Transverse colon (tissue), 4 donors: ENCODE results near the gene C5orf24.

Experiments
- EP300 ChIP-seq: sonication (generic); formaldehyde crosslinking; IDR thresholded peaks from one replicate; pipeline ENCODE4 v1.6.1; 2017; ENCODE audit warnings: antibody characterized with exemption, low read depth
- POLR2A ChIP-seq: fragments of 450-650 bp; IDR thresholded peaks from one replicate; pipeline ENCODE4 v1.6.1; 2016; ENCODE audit warnings: antibody characterized with exemption, mild to moderate bottlenecking, moderate library complexity
- POLR2AphosphoS5 ChIP-seq, 3 donors: sonication (generic); formaldehyde crosslinking; IDR thresholded peaks; one replicate each; pipeline ENCODE4 v1.6.1; 2016; ENCODE audit warnings: antibody characterized with exemption in 3 of 3
- TF ChIP-seq, protein P1 (sequence below), 5 experiments: fragments of 200-600 bp in 3 of 5; fragments of 450-650 bp in 2 of 5; sonication (generic) in 3 of 5; IDR thresholded peaks; 1 replicate in 2 of 5; 2 replicates in 3 of 5; pipeline ENCODE4 v1.5.1; 2016 to 2017; ENCODE audit warnings: antibody characterized with exemption in 5 of 5, inconsistent platforms in 3 of 5, mild to moderate bottlenecking in 2 of 5, moderate library complexity in 1 of 5

DNA sequence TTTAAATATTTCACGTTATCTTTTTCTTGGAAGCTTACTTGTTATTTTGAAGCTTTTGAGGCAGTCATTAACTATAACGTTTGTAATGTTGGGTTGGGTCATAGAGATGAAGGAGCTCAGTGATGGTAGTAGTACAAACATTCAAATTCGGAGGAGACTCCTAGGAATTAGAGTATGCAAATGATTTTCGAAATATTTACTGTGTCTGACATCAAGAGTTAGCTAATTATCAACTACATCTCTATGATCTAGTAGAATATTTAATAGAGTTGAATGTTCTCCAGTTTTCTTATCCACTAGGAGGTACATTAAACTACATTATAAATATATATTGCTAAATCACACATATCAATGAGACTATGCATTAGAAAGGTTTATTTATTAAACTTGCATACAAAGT lies 28.8 kb upstream of the C5orf24 start:
- TF ChIP-seq, protein P1, sequence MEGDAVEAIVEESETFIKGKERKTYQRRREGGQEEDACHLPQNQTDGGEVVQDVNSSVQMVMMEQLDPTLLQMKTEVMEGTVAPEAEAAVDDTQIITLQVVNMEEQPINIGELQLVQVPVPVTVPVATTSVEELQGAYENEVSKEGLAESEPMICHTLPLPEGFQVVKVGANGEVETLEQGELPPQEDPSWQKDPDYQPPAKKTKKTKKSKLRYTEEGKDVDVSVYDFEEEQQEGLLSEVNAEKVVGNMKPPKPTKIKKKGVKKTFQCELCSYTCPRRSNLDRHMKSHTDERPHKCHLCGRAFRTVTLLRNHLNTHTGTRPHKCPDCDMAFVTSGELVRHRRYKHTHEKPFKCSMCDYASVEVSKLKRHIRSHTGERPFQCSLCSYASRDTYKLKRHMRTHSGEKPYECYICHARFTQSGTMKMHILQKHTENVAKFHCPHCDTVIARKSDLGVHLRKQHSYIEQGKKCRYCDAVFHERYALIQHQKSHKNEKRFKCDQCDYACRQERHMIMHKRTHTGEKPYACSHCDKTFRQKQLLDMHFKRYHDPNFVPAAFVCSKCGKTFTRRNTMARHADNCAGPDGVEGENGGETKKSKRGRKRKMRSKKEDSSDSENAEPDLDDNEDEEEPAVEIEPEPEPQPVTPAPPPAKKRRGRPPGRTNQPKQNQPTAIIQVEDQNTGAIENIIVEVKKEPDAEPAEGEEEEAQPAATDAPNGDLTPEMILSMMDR (IDR thresholded peaks at IDR 0.05), result no peak
- TF ChIP-seq POLR2A (no peak), POLR2AphosphoS5 (IDR thresholded peaks at IDR 0.05) (no peak), EP300 (no peak)
